PC-3 (cell line): ENCODE data around the gene KLK5. TPM values are rescaled to one million over a fixed set of nuclear protein-coding genes. Genes with fewer than 3 reads are reported as not detected.

Experiments
- ATAC-seq: fragments of 200-7000 bp; cut with Tn5 transposase; 2 replicates; pipeline ENCODE4 v1.9.1; 2020; ENCODE audit warnings: mild to moderate bottlenecking, moderate library complexity
- BruUV-seq: library from RNA; stranded (reverse); fragments of 400-500 nt; replicated peaks from 2 replicates; lab custom pipeline; 2021; lab: Mats Ljungman, UMichigan
- CTCF ChIA-PET: fragments of 300-600 bp; sonication (Branson Sonifier 250); formaldehyde crosslinking; loops from one replicate; lab custom pipeline; 2022; ENCODE audit warnings: antibody characterized with exemption; lab: Charles Lee
- POLR2A ChIA-PET: fragments of 300-600 bp; sonication (Branson Sonifier 250); formaldehyde crosslinking; loops from one replicate; lab custom pipeline; 2022; ENCODE audit warnings: antibody characterized with exemption; ENCODE audit not compliant: unreplicated experiment; lab: Charles Lee
- DNase-seq: peaks from one replicate; pipeline ENCODE4 v3.0.0-alpha.2; 2015
- H2AFZ ChIP-seq: fragments of 300-600 bp; sonication (generic); 2 replicates; pipeline ENCODE4 v1.6.0; 2016; ENCODE audit warnings: antibody characterized with exemption, low read length
- H3F3A ChIP-seq: fragments of 300-600 bp; sonication (generic); one replicate; pipeline ENCODE4 v1.6.0; 2017; ENCODE audit warnings: antibody characterized with exemption, low read length, control low read depth, mild to moderate bottlenecking; ENCODE audit not compliant: unreplicated experiment
- H3K27ac ChIP-seq: fragments of 300-600 bp; sonication (generic); 2 replicates; pipeline ENCODE4 v1.5.1; 2016; ENCODE audit warnings: mild to moderate bottlenecking, low read length
- H3K27me3 ChIP-seq: fragments of 300-600 bp; sonication (generic); 2 replicates; pipeline ENCODE4 v1.6.1; 2016; ENCODE audit warnings: low read length, mixed read lengths
- H3K36me3 ChIP-seq: fragments of 300-600 bp; sonication (generic); 2 replicates; pipeline ENCODE4 v1.6.1; 2016; ENCODE audit warnings: low read depth, mixed run types, low read length, mixed read lengths
- H3K4me1 ChIP-seq: fragments of 300-600 bp; sonication (generic); 2 replicates; pipeline ENCODE4 v1.5.1; 2016; ENCODE audit warnings: low read length; ENCODE audit not compliant: insufficient read depth
- H3K4me2 ChIP-seq: fragments of 300-600 bp; sonication (generic); 2 replicates; pipeline ENCODE4 v1.6.0; 2016; ENCODE audit warnings: low read length
- H3K4me3 ChIP-seq: fragments of 300-600 bp; sonication (generic); 2 replicates; pipeline ENCODE4 v1.5.1; 2016; ENCODE audit warnings: mild to moderate bottlenecking, low read length, mixed read lengths
- H3K79me2 ChIP-seq: fragments of 300-600 bp; sonication (generic); 2 replicates; pipeline ENCODE4 v1.6.1; 2017; ENCODE audit warnings: low read length, mixed read lengths
- H3K9ac ChIP-seq: fragments of 300-600 bp; sonication (generic); 2 replicates; pipeline ENCODE4 v1.6.0; 2016; ENCODE audit warnings: mild to moderate bottlenecking, low read length
- H3K9me2 ChIP-seq: fragments of 300-600 bp; sonication (generic); replicated peaks from 2 replicates; pipeline ENCODE4 v1.6.1; 2016; ENCODE audit warnings: mixed run types, low read length, mixed read lengths
- H3K9me3 ChIP-seq: fragments of 300-600 bp; sonication (generic); 2 replicates; pipeline ENCODE4 v1.6.1; 2016; ENCODE audit warnings: low read length, mixed read lengths
- H4K20me1 ChIP-seq: fragments of 300-600 bp; sonication (generic); 2 replicates; pipeline ENCODE4 v1.6.1; 2016; ENCODE audit warnings: low read length, mixed read lengths
- EZH2 ChIP-seq: fragments of 300-600 bp; sonication (generic); IDR thresholded peaks from one replicate; pipeline ENCODE4 v1.6.1; 2017; ENCODE audit warnings: antibody characterized with exemption, mild to moderate bottlenecking, low read length; ENCODE audit not compliant: unreplicated experiment
- EZH2phosphoT487 ChIP-seq: fragments of 300-600 bp; sonication (generic); IDR thresholded peaks from 2 replicates; pipeline ENCODE4 v1.6.1; 2018; ENCODE audit warnings: mild to moderate bottlenecking, antibody characterized with exemption, low read length, borderline replicate concordance
- intact Hi-C: fragments of 100-400 bp; cut with micrococcal nuclease; formaldehyde crosslinking; loops from 2 replicates; pipeline ENCODE4 v1.9.0; 2023
- total RNA-seq: library from RNA; depleted of rRNA; stranded (reverse); fragments of >200 nt; gene quantifications from 2 replicates; pipeline ENCODE4 v1.2.3, GENCODE V29; 2014
- TF ChIP-seq, protein P1 (sequence below): fragments of 300-600 bp; sonication (generic); conservative IDR thresholded peaks from 2 replicates; pipeline ENCODE4 v1.5.1; 2017; ENCODE audit warnings: antibody characterized with exemption, low read depth, mild to moderate bottlenecking, low read length

KLK5 gene
- total RNA-seq, 1 experiment from 2014 or later, result 59.0 TPM

DNA sequence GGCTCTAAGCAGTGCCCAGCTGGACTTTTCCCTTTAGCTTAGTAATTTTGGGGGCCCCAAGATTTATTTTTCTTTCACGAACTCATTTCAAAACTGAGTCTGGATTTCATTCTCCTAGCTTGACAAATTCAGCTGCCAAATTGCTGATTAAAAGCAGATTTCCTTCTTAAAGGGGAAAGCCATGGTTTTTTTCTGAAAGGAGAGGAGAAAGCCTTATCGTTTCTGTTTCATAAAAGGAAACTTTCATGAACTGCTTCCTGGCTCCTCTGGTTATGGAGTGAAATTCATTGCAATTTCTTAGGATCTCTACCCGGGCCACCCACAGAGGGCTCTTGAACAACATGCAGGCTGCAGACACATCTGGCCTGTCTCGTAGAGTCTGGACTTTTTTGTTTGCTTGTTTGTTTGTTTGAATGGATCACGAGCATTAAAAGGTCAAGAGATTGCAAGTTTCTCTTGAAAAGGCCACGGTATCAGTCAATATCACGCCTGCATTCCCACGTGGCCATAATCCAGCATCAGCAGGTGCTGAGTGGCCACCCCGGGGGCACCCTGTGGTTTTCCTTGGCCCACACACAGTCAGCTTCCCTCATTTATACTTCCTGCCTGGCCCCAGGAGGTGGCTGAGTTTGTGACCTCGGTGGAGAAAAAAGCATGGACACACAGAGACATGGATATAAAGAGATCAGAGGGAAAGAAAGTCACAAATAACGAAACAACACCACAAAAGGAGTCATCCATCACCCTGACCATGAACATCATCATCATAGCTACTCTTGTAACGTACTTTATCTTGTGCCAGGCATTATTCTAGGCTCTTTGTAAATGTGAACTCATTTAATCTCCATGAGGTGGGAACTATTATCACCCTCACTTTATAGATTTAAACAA is 31.2 kb downstream of the KLK5 start:
- H3K4me1 ChIP-seq, result peaks cover 26% of the 10 kb centered on the region
- H3K9me2 ChIP-seq, result no peaks in the 10 kb centered on the region
- peak overlapping the region; percentile 62 for H3K4me2 ChIP-seq
- no peaks in the 10 kb centered on the region for H3K36me3 ChIP-seq
- BruUV-seq, result no TSS peak
- ChIA-PET POLR2A (no interaction called here), CTCF (interaction anchor here (0.6 to 1.9 kb wide), 9 partner anchors 12 to 197 kb away, joined by 3 to 15 read pairs (median 5); no protein-coding TSS in a partner anchor)
- H2AFZ ChIP-seq, result peak overlapping the region; percentile 32
- H3F3A ChIP-seq, result no peaks in the 10 kb centered on the region
- peak overlapping the region; percentile 36; the same call in 1 of the 2 replicates for H3K4me3 ChIP-seq
- ATAC-seq, result peak; percentile 51
- no peak overlapping the region for H3K9ac ChIP-seq
- no peaks in the 10 kb centered on the region for H4K20me1 ChIP-seq
- H3K9me3 ChIP-seq, result no peaks in the 10 kb centered on the region
- TF ChIP-seq EZH2phosphoT487 (no peak), EZH2 (no peak)
- TF ChIP-seq, protein P1, sequence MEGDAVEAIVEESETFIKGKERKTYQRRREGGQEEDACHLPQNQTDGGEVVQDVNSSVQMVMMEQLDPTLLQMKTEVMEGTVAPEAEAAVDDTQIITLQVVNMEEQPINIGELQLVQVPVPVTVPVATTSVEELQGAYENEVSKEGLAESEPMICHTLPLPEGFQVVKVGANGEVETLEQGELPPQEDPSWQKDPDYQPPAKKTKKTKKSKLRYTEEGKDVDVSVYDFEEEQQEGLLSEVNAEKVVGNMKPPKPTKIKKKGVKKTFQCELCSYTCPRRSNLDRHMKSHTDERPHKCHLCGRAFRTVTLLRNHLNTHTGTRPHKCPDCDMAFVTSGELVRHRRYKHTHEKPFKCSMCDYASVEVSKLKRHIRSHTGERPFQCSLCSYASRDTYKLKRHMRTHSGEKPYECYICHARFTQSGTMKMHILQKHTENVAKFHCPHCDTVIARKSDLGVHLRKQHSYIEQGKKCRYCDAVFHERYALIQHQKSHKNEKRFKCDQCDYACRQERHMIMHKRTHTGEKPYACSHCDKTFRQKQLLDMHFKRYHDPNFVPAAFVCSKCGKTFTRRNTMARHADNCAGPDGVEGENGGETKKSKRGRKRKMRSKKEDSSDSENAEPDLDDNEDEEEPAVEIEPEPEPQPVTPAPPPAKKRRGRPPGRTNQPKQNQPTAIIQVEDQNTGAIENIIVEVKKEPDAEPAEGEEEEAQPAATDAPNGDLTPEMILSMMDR, result no peak
- H3K27me3 ChIP-seq, result peaks cover 11% of the 10 kb centered on the region
- intact Hi-C loops, result loop anchor here (1.0 to 5.0 kb wide), 3 partner anchors 138 to 384 kb away; no protein-coding TSS in a partner anchor
- DNase-seq, result peak; percentile 38
- H3K79me2 ChIP-seq, result no peaks in the 10 kb centered on the region
- H3K27ac ChIP-seq, result no peak overlapping the region

DNA sequence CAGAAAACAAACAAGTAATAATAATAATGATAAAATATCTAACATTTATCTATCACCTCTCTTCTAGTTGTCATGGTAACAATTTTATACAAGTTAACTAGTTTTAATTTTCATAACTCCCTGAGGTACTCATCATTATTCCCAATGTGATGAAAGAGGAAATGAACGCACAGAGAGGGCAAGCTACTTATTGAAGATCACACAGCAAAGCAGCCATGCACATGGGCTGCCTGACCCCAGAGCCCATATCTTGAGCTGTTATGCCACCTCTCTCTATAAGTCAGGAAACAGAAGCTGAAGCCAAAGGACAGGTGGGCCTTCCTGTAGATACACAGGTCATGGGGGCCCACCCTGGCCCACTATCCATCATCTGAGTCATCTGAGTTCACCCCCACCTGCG is 36.8 kb downstream of the KLK5 start:
- BruUV-seq, result no TSS peak
- ChIA-PET POLR2A (no interaction called here), CTCF (no interaction called here)
- Histone ChIP-seq H3K9ac (no peak overlapping the region), H2AFZ (no peak overlapping the region), H3F3A (no peaks in the 10 kb centered on the region), H3K27ac (no peak overlapping the region), H3K4me1 (no peaks in the 10 kb centered on the region), H3K27me3 (peaks cover 51% of the 10 kb centered on the region), H3K9me3 (no peaks in the 10 kb centered on the region), H3K4me3 (no peak overlapping the region), H4K20me1 (no peaks in the 10 kb centered on the region), H3K9me2 (no peaks in the 10 kb centered on the region), H3K4me2 (no peak overlapping the region), H3K79me2 (no peaks in the 10 kb centered on the region), H3K36me3 (no peaks in the 10 kb centered on the region)
- DNase-seq (no peak), ATAC-seq (no peak)
- TF ChIP-seq, protein P1, result no peak
- TF ChIP-seq EZH2, result no peak
- no peak for TF ChIP-seq EZH2phosphoT487
- intact Hi-C loops, result no loop called here
